ENCODE results near the gene NUTM1.

DNA sequence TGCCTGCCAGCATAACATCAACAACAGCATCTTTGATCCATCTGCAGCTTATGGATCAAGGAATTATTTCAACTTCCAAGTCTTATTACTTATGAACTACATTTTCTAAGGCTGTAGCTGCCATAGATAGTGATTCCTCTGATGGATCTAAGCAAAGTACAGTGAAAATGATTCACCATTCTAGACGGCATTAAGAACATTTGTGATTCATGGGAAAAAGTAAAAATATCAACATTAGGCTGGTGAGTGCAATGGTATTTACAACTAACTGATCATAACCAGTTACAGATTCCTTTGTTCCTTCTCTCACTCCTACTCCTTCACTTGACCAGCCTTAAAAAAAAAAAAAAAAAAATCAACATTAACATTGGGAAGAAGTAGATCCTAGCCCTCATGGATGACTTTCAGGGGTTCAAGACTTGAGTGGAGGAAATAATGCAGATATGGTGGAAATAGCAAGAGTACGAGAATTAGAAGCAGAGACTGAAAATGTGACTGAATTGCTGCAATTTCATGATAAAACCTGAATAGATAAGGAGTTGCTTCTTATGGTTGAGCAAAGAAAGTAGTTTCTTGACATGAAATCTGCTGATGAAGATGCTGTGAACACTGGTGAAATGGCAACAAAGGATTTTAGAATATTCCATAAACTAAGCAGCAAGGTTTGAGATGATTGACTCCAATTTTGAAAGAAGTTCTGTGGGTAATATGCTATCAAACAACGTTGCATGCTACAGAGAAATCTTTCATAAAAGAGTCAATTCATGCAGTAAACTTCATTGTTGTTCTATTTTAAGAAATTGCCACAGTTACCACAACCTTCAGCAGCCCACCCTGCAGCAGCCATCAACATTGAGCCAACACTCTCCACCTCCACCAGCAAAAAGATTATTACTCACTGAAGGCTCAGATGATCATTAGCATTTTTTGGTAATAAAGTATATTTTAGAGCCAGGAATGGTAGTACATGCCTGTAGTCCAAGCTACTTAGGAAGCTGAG is 28.3 kb upstream of the NUTM1 start:
- TF ChIP-seq ZNF335 (tag by site-specific recombination; conservative IDR thresholded peaks at IDR 0.05) (no peak), ZNF792 (tag by site-specific recombination; IDR thresholded peaks at IDR 0.05) (no peak), ZSCAN16 (tag by site-specific recombination; IDR thresholded peaks at IDR 0.05) (no peak), ZNF624 (tag by site-specific recombination; IDR thresholded peaks at IDR 0.05) (no peak), HOXC10 (CRISPR knock-in tag; IDR thresholded peaks at IDR 0.05) (no peak), ZSCAN30 (tag by site-specific recombination; IDR thresholded peaks at IDR 0.05) (no peak), ZNF404 (tag by site-specific recombination; IDR thresholded peaks at IDR 0.05) (no peak)
- TF ChIP-seq, protein P1, sequence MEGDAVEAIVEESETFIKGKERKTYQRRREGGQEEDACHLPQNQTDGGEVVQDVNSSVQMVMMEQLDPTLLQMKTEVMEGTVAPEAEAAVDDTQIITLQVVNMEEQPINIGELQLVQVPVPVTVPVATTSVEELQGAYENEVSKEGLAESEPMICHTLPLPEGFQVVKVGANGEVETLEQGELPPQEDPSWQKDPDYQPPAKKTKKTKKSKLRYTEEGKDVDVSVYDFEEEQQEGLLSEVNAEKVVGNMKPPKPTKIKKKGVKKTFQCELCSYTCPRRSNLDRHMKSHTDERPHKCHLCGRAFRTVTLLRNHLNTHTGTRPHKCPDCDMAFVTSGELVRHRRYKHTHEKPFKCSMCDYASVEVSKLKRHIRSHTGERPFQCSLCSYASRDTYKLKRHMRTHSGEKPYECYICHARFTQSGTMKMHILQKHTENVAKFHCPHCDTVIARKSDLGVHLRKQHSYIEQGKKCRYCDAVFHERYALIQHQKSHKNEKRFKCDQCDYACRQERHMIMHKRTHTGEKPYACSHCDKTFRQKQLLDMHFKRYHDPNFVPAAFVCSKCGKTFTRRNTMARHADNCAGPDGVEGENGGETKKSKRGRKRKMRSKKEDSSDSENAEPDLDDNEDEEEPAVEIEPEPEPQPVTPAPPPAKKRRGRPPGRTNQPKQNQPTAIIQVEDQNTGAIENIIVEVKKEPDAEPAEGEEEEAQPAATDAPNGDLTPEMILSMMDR (tag by site-specific recombination; IDR thresholded peaks at IDR 0.05) = no peak
- TF ChIP-seq, protein P2, sequence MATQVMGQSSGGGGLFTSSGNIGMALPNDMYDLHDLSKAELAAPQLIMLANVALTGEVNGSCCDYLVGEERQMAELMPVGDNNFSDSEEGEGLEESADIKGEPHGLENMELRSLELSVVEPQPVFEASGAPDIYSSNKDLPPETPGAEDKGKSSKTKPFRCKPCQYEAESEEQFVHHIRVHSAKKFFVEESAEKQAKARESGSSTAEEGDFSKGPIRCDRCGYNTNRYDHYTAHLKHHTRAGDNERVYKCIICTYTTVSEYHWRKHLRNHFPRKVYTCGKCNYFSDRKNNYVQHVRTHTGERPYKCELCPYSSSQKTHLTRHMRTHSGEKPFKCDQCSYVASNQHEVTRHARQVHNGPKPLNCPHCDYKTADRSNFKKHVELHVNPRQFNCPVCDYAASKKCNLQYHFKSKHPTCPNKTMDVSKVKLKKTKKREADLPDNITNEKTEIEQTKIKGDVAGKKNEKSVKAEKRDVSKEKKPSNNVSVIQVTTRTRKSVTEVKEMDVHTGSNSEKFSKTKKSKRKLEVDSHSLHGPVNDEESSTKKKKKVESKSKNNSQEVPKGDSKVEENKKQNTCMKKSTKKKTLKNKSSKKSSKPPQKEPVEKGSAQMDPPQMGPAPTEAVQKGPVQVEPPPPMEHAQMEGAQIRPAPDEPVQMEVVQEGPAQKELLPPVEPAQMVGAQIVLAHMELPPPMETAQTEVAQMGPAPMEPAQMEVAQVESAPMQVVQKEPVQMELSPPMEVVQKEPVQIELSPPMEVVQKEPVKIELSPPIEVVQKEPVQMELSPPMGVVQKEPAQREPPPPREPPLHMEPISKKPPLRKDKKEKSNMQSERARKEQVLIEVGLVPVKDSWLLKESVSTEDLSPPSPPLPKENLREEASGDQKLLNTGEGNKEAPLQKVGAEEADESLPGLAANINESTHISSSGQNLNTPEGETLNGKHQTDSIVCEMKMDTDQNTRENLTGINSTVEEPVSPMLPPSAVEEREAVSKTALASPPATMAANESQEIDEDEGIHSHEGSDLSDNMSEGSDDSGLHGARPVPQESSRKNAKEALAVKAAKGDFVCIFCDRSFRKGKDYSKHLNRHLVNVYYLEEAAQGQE (tag by site-specific recombination; IDR thresholded peaks at IDR 0.05) = no peak
- TF ChIP-seq, protein P3, sequence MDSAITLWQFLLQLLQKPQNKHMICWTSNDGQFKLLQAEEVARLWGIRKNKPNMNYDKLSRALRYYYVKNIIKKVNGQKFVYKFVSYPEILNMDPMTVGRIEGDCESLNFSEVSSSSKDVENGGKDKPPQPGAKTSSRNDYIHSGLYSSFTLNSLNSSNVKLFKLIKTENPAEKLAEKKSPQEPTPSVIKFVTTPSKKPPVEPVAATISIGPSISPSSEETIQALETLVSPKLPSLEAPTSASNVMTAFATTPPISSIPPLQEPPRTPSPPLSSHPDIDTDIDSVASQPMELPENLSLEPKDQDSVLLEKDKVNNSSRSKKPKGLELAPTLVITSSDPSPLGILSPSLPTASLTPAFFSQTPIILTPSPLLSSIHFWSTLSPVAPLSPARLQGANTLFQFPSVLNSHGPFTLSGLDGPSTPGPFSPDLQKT (IDR thresholded peaks at IDR 0.05; ENCODE audit: borderline replicate concordance, low read depth, low read length) = no peak
- TF ChIP-seq, protein P4, sequence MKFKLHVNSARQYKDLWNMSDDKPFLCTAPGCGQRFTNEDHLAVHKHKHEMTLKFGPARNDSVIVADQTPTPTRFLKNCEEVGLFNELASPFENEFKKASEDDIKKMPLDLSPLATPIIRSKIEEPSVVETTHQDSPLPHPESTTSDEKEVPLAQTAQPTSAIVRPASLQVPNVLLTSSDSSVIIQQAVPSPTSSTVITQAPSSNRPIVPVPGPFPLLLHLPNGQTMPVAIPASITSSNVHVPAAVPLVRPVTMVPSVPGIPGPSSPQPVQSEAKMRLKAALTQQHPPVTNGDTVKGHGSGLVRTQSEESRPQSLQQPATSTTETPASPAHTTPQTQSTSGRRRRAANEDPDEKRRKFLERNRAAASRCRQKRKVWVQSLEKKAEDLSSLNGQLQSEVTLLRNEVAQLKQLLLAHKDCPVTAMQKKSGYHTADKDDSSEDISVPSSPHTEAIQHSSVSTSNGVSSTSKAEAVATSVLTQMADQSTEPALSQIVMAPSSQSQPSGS (tag by site-specific recombination; IDR thresholded peaks at IDR 0.05; ENCODE audit: low read depth) = no peak
- TF ChIP-seq, protein P5, sequence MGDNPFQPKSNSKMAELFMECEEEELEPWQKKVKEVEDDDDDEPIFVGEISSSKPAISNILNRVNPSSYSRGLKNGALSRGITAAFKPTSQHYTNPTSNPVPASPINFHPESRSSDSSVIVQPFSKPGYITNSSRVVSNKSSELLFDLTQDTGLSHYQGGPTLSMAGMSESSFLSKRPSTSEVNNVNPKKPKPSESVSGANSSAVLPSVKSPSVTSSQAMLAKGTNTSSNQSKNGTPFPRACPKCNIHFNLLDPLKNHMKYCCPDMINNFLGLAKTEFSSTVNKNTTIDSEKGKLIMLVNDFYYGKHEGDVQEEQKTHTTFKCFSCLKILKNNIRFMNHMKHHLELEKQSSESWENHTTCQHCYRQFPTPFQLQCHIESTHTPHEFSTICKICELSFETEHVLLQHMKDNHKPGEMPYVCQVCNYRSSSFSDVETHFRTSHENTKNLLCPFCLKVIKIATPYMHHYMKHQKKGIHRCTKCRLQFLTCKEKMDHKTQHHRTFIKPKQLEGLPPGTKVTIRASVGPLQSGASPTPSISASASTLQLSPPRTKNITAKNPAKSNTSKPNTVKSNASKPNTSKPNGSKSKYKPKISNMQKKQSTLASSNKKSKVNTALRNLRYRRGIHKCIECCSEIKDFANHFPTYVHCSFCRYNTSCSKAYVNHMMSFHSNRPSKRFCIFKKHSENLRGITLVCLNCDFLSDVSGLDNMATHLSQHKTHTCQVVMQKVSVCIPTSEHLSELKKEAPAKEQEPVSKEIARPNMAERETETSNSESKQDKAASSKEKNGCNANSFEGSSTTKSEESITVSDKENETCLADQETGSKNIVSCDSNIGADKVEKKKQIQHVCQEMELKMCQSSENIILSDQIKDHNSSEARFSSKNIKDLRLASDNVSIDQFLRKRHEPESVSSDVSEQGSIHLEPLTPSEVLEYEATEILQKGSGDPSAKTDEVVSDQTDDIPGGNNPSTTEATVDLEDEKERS (tag by site-specific recombination; IDR thresholded peaks at IDR 0.05) = no peak
